CD4-positive, alpha-beta T cell (primary cell): ENCODE results near the gene NRROS. TPM values are rescaled to one million over a fixed set of nuclear protein-coding genes. Genes with fewer than 3 reads are reported as not detected.

ENCODE experiments used
- ATAC-seq: fragments of 200-7000 bp; cut with Tn5 transposase; one replicate; pipeline ENCODE4 v1.10.0; 2022; ENCODE audit warnings: mild to moderate bottlenecking; ENCODE audit not compliant: poor library complexity
- CTCF ChIA-PET: fragments of 350-600 bp; sonication (Branson Sonifier 250); formaldehyde crosslinking; loops from one replicate; lab custom pipeline; 2021; ENCODE audit warnings: antibody characterized with exemption, inconsistent platforms; lab: Charles Lee
- POLR2A ChIA-PET: fragments of 350-600 bp; sonication (Branson Sonifier 250); formaldehyde crosslinking; loops from one replicate; lab custom pipeline; 2021; ENCODE audit warnings: antibody characterized with exemption, inconsistent platforms; lab: Charles Lee
- DNase-seq, 14 experiments: peaks; one replicate each; pipeline ENCODE4 v3.0.0-alpha.2; 2013 to 2020; ENCODE audit warnings: mixed read lengths in 2 of 14
- H3K27ac ChIP-seq, 2 donors: one replicate each; pipeline versions ENCODE4 v1.5.1 to v1.7.0; 2013; ENCODE audit warnings: low read length in 2 of 2, low read depth in 1 of 2, mild to moderate bottlenecking in 1 of 2
- H3K27me3 ChIP-seq, 2 experiments: 1 replicate in 1 of 2; 2 replicates in 1 of 2; pipeline versions ENCODE4 v1.6.1 to v1.7.0; 2013; ENCODE audit warnings: low read length in 2 of 2, control low read depth in 1 of 2, mild to moderate bottlenecking in 1 of 2, moderate library complexity in 1 of 2; ENCODE audit not compliant: insufficient read depth in 2 of 2, control insufficient read depth in 1 of 2
- H3K36me3 ChIP-seq: one replicate; pipeline ENCODE4 v1.6.1; 2013; ENCODE audit warnings: low read length, control low read depth; ENCODE audit not compliant: insufficient read depth
- H3K4me1 ChIP-seq: one replicate; pipeline ENCODE4 v1.6.1; 2013; ENCODE audit warnings: low read length, control low read depth; ENCODE audit not compliant: insufficient read depth
- H3K4me3 ChIP-seq: one replicate; pipeline ENCODE4 v1.5.1; 2013; ENCODE audit warnings: mild to moderate bottlenecking, low read length, moderate library complexity
- H3K9me3 ChIP-seq, 2 experiments: 1 replicate in 1 of 2; 2 replicates in 1 of 2; pipeline versions ENCODE4 v1.6.1 to v1.7.0; 2013; ENCODE audit warnings: low read length in 2 of 2, mild to moderate bottlenecking in 2 of 2, control low read depth in 1 of 2, moderate library complexity in 1 of 2; ENCODE audit not compliant: control insufficient read depth in 1 of 2, insufficient read depth in 1 of 2
- H3K27ac Mint-ChIP-seq: one replicate; pipeline ENCODE4 v1.8.0; 2020; ENCODE audit warnings: mixed read lengths
- H3K27me3 Mint-ChIP-seq: one replicate; pipeline ENCODE4 v1.8.0; 2021; ENCODE audit warnings: mixed read lengths
- H3K36me3 Mint-ChIP-seq: one replicate; pipeline ENCODE4 v1.8.0; 2021; ENCODE audit warnings: low read depth, mixed read lengths
- H3K4me1 Mint-ChIP-seq: one replicate; pipeline ENCODE4 v1.8.0; 2021; ENCODE audit warnings: low read depth, mixed read lengths
- H3K4me3 Mint-ChIP-seq: one replicate; pipeline ENCODE4 v1.8.0; 2020; ENCODE audit warnings: mild to moderate bottlenecking, mixed read lengths
- H3K9me3 Mint-ChIP-seq: one replicate; pipeline ENCODE4 v1.8.0; 2020; ENCODE audit warnings: mixed read lengths
- CTCF ChIP-seq: fragments of 200-600 bp; IDR thresholded peaks from one replicate; pipeline ENCODE4 v1.8.0; 2022; ENCODE audit warnings: antibody characterized with exemption, mild to moderate bottlenecking
- intact Hi-C, 2 experiments: fragments of 100-400 bp; cut with DNase I in 1 of 2; cut with micrococcal nuclease in 1 of 2; formaldehyde crosslinking; loops; one replicate each; pipeline versions ENCODE4 v1.15.1 to v1.9.0; 2023 to 2025; cut with DNase I, micrococcal nuclease
- total RNA-seq, 174 experiments: library from RNA in 2 of 174; stranded (reverse) in 2 of 174; gene quantifications; one replicate each; pipeline ENCODE4 v1.2.3 and lab custom pipeline; 2021 to 2026

NRROS gene
- total RNA-seq, 2 experiments from 2014 or later = 7.4 to 8.4 TPM

DNA sequence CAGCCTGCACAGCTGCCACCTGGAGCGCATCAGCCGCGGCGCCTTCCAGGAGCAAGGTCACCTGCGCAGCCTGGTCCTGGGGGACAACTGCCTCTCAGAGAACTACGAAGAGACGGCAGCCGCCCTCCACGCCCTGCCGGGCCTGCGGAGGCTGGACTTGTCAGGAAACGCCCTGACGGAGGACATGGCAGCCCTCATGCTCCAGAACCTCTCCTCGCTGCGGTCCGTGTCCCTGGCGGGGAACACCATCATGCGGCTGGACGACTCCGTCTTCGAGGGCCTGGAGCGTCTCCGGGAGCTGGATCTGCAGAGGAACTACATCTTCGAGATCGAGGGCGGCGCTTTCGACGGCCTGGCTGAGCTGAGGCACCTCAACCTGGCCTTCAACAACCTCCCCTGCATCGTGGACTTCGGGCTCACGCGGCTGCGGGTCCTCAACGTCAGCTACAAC, 20.4 kb downstream of the NRROS start:
- DNase-seq = no peak
- Mint-ChIP-seq H3K27me3 (no peaks in the 10 kb centered on the region), H3K4me1 (no peaks in the 10 kb centered on the region), H3K9me3 (no peaks in the 10 kb centered on the region), H3K4me3 (no peak overlapping the region), H3K27ac (no peak overlapping the region), H3K36me3 (peaks cover 67% of the 10 kb centered on the region)
- Histone ChIP-seq H3K9me3 (peaks cover 0 to 5% of the 10 kb centered on the region in 2 experiments), H3K36me3 (peaks cover 59% of the 10 kb centered on the region), H3K4me1 (no peaks in the 10 kb centered on the region), H3K27ac (no peak overlapping the region), H3K27me3 (no peaks in the 10 kb centered on the region), H3K4me3 (no peak overlapping the region)
- ChIA-PET POLR2A (no interaction called here), CTCF (interaction anchor here (0.6 kb wide), 1 partner anchor 50 kb away, joined by 3 read pairs; no protein-coding TSS in a partner anchor)
- no peak for ATAC-seq
- no peak for TF ChIP-seq CTCF
- intact Hi-C loops = no loop called here

DNA sequence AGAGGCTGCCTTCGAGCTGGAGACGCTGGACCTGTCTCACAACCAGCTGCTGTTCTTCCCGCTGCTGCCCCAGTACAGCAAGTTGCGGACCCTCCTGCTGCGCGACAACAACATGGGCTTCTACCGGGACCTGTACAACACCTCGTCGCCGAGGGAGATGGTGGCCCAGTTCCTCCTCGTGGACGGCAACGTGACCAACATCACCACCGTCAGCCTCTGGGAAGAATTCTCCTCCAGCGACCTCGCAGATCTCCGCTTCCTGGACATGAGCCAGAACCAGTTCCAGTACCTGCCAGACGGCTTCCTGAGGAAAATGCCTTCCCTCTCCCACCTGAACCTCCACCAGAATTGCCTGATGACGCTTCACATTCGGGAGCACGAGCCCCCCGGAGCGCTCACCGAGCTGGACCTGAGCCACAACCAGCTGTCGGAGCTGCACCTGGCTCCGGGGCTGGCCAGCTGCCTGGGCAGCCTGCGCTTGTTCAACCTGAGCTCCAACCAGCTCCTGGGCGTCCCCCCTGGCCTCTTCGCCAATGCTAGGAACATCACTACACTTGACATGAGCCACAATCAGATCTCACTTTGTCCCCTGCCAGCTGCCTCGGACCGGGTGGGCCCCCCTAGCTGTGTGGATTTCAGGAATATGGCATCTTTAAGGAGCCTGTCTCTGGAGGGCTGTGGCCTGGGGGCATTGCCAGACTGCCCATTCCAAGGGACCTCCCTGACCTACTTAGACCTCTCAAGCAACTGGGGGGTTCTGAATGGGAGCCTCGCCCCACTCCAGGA, 21.1 kb downstream of the NRROS start:
- H3K36me3 Mint-ChIP-seq = peaks cover 64% of the 10 kb centered on the region
- H3K9me3 Mint-ChIP-seq = no peaks in the 10 kb centered on the region
- no peaks in the 10 kb centered on the region for H3K4me1 Mint-ChIP-seq
- Histone ChIP-seq H3K4me1 (no peaks in the 10 kb centered on the region), H3K27me3 (no peaks in the 10 kb centered on the region), H3K27ac (no peak overlapping the region), H3K9me3 (peaks cover 0 to 5% of the 10 kb centered on the region in 2 experiments), H3K36me3 (peaks cover 52% of the 10 kb centered on the region), H3K4me3 (no peak overlapping the region)
- no peak overlapping the region for H3K27ac Mint-ChIP-seq
- ChIA-PET POLR2A (no interaction called here), CTCF (interaction anchor here (0.6 kb wide), 1 partner anchor 51 kb away, joined by 3 read pairs; no protein-coding TSS in a partner anchor)
- no peak for TF ChIP-seq CTCF
- H3K4me3 Mint-ChIP-seq = no peak overlapping the region
- intact Hi-C loops = no loop called here
- no peaks in the 10 kb centered on the region for H3K27me3 Mint-ChIP-seq
- ATAC-seq (no peak), DNase-seq (no peak)

GRCh38 chr3:196661400-196661799, 21.9 kb downstream of the NRROS start:
- intact Hi-C loops = no loop called here
- H3K27me3 ChIP-seq = no peaks in the 10 kb centered on the region
- H3K4me3 Mint-ChIP-seq = no peak overlapping the region
- DNase-seq (no peak), ATAC-seq (no peak)
- POLR2A ChIA-PET = no interaction called here
- no peak overlapping the region for H3K4me3 ChIP-seq
- H3K27ac ChIP-seq = no peak overlapping the region
- H3K27me3 Mint-ChIP-seq = no peaks in the 10 kb centered on the region
- no peak overlapping the region for H3K27ac Mint-ChIP-seq
- H3K4me1 ChIP-seq = no peaks in the 10 kb centered on the region
- H3K4me1 Mint-ChIP-seq = no peaks in the 10 kb centered on the region
- no peaks in the 10 kb centered on the region for H3K9me3 Mint-ChIP-seq
- peaks cover 56% of the 10 kb centered on the region for H3K36me3 Mint-ChIP-seq
- H3K36me3 ChIP-seq = peaks cover 44% of the 10 kb centered on the region
- CTCF ChIA-PET = no interaction called here
- TF ChIP-seq CTCF = no peak
- H3K9me3 ChIP-seq = peaks cover 0 to 5% of the 10 kb centered on the region in 2 experiments
